CMK (cell line): ENCODE measurements around the gene DLST.
"Not testable (repeated sequence)": the region's sequence is repeated elsewhere in the genome, so short reads cannot be mapped to it uniquely, and the experiment has no call there.

Experiments
- DNase-seq: peaks from one replicate; pipeline ENCODE4 v3.0.0-alpha.2; 2010; ENCODE audit warnings: low read depth

Gene DLST

DNA sequence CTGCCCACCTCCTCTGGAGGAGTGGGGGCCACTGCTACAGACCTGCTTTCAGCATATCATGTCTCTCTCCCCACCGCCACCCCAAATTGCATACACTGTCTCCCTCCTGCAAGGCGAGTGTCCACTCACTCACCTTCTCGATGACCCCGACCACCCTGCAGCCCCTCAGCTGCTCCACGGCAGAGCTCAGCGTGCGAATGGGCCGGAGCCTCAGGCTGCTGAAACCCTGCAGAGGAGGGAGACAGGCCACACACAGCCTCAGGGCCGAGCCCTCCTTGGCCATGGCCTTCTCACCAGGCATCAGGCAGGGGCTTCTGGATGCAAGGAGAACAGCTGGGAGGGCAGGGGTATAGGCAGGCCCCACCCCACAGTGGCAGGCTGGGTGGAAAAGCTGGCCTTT lies 36.7 kb downstream of the DLST start:
- no peak for DNase-seq

- DNase-seq, result no peak
Measured at GRCh38 chr14:74919421-74920165, 37.9 kb downstream of the DLST start.

- DNase-seq, result no peak
Measured at GRCh38 chr14:74920281-74920680, 38.6 kb downstream of the DLST start.

DNA sequence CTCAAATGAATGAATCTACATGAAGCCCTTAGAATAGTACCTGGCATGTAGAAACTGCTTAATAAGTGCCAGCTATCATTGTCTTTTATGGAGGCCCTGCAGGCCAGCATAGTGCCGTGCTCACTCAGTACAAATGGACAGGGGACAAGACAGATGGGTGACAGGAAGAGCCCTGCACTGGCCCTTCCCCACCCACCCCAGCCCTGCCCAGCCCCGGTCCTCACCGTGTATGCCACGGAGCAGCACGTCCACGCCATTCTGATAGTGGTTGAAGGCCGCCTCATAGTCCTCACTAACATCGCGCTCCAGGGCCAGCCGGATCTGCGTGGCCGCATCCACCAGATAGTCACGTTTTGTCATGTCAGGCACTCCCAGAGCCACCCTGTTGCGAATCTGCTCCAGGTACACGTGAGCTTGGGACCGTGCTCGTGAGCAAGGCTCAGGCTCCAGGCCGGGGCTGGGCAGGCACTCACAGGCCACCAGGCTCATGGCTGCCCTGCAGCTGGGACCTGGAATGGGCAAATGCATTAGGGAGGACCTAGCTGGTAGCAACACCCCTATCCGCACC lies 39.4 kb downstream of the DLST start:
- no peak for DNase-seq

DNA sequence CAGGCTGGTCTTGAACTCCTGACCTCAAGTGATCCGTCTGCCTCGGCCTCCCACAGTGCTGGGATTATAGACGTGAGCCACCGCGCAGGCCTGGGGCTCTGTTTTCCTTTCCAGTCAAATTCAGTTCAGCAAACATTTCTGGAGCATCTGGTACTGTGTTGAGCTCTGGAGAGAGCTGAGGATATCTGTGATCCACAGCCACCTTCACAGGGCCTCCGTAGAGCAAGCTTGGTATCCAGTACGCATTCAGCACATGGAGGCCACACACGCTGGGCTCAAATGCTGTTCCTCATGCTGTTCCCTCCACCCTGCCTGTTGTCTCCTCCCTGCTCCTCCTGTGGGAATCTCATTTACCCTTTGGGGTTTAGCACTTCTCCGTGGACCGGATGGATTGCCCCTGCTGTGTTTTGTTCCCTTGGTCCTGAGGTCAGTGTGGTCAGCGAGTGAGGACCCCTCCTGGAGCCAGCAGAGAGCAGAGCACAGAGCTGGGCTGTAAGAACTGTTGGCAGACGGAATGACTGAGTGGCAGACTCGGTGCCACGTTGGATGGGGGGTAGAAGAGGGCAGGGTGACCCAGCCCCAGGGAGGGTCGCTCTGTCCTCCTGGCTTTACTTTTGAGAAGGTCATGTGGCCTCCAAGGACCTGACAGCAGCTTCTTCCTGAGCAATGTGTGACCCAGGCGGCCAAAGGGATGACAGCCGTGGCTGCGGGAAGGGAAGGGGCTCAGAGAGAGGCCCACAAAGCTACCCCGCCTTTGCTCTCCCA lies 40.5 kb downstream of the DLST start:
- DNase-seq, result no peak

GRCh38 chr14:74922752-74923401 lies 41.2 kb downstream of the DLST start, which contains the start of gene RPS6KL1:
TSS of gene RPS6KL1 (minus strand) at chr14:74923260. CDS start at chr14:74921541, 1,719 bp downstream.
- DNase-seq, result peak; percentile 65

GRCh38 chr14:74924061-74924460 lies 42.3 kb downstream of the DLST start:
- no peak for DNase-seq

DNA sequence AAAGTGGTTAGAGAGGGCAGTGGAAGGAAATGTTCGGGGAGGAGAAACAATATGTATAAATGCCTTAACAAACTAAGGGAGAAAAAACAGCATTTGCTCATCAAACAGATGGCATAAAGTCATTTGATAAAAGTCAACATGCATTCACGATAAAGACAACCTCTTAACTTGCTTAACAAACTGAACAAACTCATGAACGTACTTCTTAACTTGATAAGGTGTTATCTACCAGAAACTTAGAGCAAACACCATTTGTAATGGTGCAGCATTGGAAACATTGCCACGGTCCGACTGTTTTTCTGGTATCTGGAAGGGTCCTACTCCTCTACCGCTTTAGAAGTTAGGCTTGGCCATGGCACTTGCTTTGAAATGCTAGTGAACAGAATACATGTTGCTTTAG lies 45.5 kb downstream of the DLST start:
- DNase-seq, result no peak

- no peak for DNase-seq
Measured at GRCh38 chr14:74929242-74929641, 47.5 kb downstream of the DLST start.

DNA sequence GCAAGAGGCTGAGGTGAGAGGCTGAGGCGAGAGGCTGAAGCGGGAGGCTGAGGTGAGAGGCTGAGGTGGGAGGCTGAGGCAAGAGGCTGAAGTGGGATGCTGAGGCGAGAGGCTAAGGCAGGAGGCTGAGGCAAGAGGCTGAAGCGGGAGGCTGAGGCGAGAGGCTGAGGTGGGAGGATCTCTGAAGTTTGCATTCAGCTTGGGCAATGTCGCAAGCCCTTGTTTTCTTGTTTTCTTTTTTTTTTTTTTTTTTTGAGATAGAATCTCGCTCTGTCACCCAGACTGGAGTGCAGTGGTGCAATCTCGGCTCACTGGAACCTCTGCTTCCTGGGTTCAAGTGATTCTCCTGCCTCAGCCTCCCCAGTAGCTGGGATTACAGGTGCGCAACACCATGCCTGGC lies 50.0 kb downstream of the DLST start:
- DNase-seq, result not testable (repeated sequence)

- DNase-seq, result no peak
Measured at GRCh38 chr14:74932401-74932901, 50.7 kb downstream of the DLST start.

DNA sequence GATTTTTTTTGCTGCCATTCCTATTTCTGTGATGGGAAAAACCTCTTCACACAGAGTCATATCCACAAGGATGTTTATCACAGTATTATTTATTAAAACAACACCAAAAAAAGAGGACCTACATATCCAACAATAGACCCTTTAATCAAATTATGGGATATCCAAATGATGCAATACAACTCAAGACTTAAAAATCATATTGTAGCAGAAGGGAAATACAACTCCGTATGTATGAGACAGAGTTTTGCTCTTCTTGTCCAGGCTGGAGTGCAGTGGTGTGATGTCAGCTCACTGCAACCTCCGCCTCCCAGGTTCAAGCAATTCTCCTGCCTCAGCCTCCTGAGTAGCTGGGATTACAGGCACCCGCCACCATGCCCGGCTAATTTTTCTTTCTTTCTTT lies 51.2 kb downstream of the DLST start:
- DNase-seq, result not testable (repeated sequence)

DNA sequence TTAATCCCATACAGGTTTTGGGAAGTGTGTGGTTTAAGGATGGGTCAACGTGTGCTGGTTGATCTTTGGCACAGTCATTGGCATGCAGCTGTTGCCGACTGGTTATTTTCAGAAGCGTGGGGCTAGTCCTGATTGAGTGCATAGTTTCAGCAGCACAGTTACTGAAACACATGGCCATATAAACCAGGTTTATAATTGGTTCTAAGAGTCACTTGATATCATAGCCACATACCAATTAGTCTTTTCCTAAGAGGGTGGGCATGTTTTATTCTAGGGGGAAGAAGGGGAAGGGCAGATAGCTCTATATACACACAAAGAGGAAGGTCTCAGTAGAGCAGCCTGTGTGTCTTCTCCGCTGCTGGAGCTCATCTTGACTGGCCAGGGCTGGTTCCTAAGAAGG lies 52.3 kb downstream of the DLST start:
- no peak for DNase-seq

GRCh38 chr14:74934476-74935359 lies 53.0 kb downstream of the DLST start:
- DNase-seq, result no peak

GRCh38 chr14:74935360-74935680 lies 53.6 kb downstream of the DLST start:
- no peak for DNase-seq

DNA sequence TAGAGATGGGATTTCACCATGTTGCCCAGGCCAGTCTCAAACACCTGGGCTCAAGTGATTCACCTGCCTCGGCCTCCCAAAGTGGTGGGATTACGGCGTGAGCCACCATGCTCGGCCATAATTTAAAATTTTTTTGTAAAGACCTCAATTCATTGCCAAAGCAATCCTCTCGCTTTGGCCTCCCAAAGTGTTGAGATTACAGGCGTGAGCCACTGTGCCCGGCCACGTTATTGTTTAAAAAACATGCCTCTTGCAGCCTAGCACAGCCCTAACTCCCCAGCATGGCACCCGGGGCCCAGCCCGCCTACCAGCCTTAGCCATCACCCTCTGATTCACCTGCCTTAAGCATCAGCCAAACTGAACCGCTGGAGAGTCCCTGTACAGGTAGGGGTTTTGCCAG lies 54.4 kb downstream of the DLST start:
- no peak for DNase-seq

- no peak for DNase-seq
Measured at GRCh38 chr14:74936731-74937130, 55.0 kb downstream of the DLST start.

DNA sequence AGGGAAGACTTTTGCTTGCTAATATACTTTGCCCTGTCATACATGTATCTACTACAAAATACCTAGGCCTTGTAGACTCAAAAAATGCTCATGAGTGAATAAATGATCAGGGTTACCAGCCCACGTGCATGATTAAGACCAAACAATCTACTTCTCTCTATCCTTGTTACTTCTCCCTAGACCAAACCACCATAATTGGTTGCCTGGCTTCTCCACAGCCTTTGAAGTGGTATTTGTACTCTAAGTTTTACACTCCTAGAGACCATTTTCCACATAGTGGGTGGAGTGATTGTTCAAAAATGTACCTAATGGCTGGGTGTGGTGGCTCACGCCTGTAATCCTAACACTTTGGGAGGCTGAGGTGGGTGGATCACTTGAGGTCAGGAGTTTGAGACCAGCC lies 55.5 kb downstream of the DLST start:
- DNase-seq, result no peak

DNA sequence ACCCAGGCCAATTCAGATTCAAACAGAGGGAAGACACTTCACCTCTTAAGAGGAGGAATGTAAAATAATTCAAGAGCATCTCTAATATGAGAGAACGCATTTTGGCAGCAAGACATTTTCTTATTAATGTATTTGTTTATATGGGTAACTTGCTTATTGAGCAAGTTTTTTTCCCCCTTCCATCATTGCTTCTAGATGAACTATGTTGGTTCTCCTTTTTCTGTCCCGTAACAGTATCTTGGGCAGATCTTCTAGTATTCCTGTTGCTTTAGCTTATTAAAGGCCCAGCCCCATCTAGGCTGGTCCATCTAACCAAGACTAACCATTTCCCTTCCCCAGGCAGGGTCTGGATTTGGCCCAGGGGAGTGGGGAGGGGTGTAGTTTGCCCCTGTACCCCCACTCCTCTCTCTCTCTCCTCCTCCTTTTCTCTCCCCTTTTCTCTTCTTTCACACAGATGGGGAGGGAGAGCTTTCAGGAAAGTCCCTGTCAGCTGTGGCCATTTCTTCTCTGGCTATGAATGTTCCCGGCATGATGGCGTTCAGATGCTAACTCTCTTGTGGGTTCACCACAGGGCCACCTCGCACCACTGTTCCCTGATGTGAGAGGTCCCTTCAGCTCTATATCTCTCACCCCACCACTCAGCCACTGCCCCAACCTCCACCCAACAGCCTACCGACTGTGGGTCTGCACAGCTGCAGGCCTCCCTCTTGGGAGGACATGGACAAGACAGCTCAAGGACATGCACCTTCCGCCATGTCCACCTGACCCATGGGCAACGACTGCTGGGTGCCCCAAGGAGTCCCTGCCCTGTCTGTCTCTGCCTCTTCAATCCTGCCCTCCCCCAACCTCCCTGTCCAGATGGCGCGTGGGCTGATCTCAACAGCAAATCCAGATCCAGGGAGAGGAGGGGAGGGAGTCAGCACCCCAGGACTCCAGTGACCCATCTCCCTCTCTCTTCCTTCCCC lies 57.1 kb downstream of the DLST start:
- no peak for DNase-seq

- DNase-seq, result no peak
Measured at GRCh38 chr14:74940956-74941565, 59.3 kb downstream of the DLST start.
